ENCODE data around the gene MYDGF. TPM values are rescaled to one million over a fixed set of nuclear protein-coding genes. Genes with fewer than 3 reads are reported as not detected.
"Not testable (repeated sequence)": the region's sequence is repeated elsewhere in the genome, so short reads cannot be mapped to it uniquely, and the experiment has no call there.

Gene MYDGF
- total RNA-seq, 3 donors from 2014 or later, result 50.2 to 85.9 (median 54.8) TPM

GRCh38 chr19:4682417-4683200 is 12.5 kb upstream of the MYDGF start:
- no peak for ATAC-seq
- Histone ChIP-seq H3K9me3 (no peaks in the 10 kb centered on the region), H3K4me1 (ENCODE audit: low read depth) (no peaks in the 10 kb centered on the region), H3K4me3 (no peak overlapping the region), H3K36me3 (ENCODE audit: low read depth) (peaks cover 7% of the 10 kb centered on the region)
- intact Hi-C loops (cut with DNase I, micrococcal nuclease), result no loop called here
- no peak for TF ChIP-seq CTCF (IDR thresholded peaks at IDR 0.05)
- no peak for DNase-seq

- DNase-seq; intact Hi-C loops (cut with DNase I, micrococcal nuclease); H3K4me3 ChIP-seq; H3K4me1 ChIP-seq (ENCODE audit: low read depth); H3K36me3 ChIP-seq (ENCODE audit: low read depth); H3K9me3 ChIP-seq; ATAC-seq: not testable (repeated sequence)
These were observed 9.9 kb upstream of the MYDGF start for GRCh38 chr19:4680021-4680420.

- Histone ChIP-seq H3K36me3 (ENCODE audit: low read depth) (no peaks in the 10 kb centered on the region), H3K9me3 (no peaks in the 10 kb centered on the region), H3K4me1 (ENCODE audit: low read depth) (no peaks in the 10 kb centered on the region), H3K4me3 (no peak overlapping the region)
- DNase-seq (peak in 1 of 3 donors; percentile 19), ATAC-seq (peak; percentile 55)
- intact Hi-C loops (cut with DNase I, micrococcal nuclease), result no loop called here
- TF ChIP-seq CTCF (IDR thresholded peaks at IDR 0.05), result no peak
These were observed 9.0 kb upstream of the MYDGF start for GRCh38 chr19:4678881-4679790.

GRCh38 chr19:4676955-4677731 is 7.0 kb upstream of the MYDGF start:
- peak; percentile 25 for TF ChIP-seq CTCF (IDR thresholded peaks at IDR 0.05)
- Histone ChIP-seq H3K9me3 (no peaks in the 10 kb centered on the region), H3K36me3 (ENCODE audit: low read depth) (no peaks in the 10 kb centered on the region), H3K4me1 (ENCODE audit: low read depth) (no peaks in the 10 kb centered on the region), H3K4me3 (no peak overlapping the region)
- DNase-seq (peak in 1 of 3 donors; percentile 37), ATAC-seq (peak; percentile 72)
- intact Hi-C loops (cut with DNase I, micrococcal nuclease), result no loop called here

GRCh38 chr19:4675346-4675745 is 5.2 kb upstream of the MYDGF start:
- no peaks in the 10 kb centered on the region for H3K36me3 ChIP-seq (ENCODE audit: low read depth)
- no peak overlapping the region for H3K4me3 ChIP-seq
- no peaks in the 10 kb centered on the region for H3K9me3 ChIP-seq
- no peaks in the 10 kb centered on the region for H3K4me1 ChIP-seq (ENCODE audit: low read depth)
- no peak for ATAC-seq
- TF ChIP-seq CTCF (IDR thresholded peaks at IDR 0.05), result no peak
- no peak for DNase-seq
- intact Hi-C loops (cut with DNase I, micrococcal nuclease), result no loop called here
